GM21381 (cell line): ENCODE data around the gene COL4A3.
A peak's percentile ranks its signal among the peaks of the same experiment; 100 is the strongest.

ENCODE experiments used
- ATAC-seq: cut with Tn5 transposase; IDR thresholded peaks from one replicate; pipeline ENCODE4 v1.9.1; 2021; ENCODE audit warnings: mild to moderate bottlenecking, moderate library complexity; ENCODE audit not compliant: unreplicated experiment

Gene COL4A3

GRCh38 chr2:227163998-227164762, at the start of gene COL4A3, which contains the start of gene COL4A4:
Gene COL4A3 (plus strand): TSS chr2:227164624. CDS start chr2:227164727, 103 bp downstream.
Gene COL4A4 (minus strand): TSS chr2:227164205. CDS start chr2:227147483, 16,722 bp downstream.
- ATAC-seq: peak; percentile 58

DNA sequence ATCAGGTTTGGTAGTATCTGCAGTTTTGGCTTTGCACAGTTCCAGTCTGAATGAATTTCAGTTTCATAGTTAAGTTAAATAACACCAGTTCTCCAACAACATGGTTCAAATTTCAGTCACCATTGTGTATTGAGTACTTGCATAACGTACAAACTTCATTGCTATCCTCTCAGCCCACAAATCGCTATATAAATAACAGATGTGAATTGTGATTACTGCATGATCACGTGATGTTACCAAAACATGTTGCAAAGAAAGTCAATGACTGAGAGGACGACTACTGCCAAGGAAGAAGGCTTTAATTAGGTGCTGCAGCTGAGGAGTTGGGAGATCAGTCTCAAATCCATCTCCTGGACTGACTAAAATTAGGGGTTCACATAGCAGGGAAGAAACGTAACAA, 48.7 kb upstream of the COL4A3 start:
- no peak for ATAC-seq

- ATAC-seq: no peak
Observed at GRCh38 chr2:227117027-227117426, 47.4 kb upstream of the COL4A3 start.

DNA sequence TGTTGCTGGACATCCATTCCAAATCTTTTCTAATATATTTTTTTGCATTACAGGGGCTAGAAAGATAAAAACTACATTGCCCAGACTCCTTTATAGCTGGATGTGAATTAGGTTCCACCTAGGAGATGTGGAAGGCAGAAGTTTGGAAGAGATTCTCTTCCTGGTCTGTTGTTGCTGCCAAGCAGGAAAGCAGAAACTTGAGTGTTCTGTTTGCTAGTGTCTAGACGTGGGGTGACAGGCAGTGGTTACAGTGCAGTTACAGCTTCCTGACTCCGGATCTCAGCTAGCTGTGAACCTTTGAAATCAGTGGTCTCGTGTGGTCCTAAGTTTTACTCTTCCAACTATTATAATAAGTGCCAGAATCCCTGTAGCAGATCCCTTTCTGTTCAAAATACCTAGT, 46.6 kb upstream of the COL4A3 start:
- ATAC-seq: no peak

- ATAC-seq: no peak
Observed at GRCh38 chr2:227118353-227118752, 46.1 kb upstream of the COL4A3 start.

DNA sequence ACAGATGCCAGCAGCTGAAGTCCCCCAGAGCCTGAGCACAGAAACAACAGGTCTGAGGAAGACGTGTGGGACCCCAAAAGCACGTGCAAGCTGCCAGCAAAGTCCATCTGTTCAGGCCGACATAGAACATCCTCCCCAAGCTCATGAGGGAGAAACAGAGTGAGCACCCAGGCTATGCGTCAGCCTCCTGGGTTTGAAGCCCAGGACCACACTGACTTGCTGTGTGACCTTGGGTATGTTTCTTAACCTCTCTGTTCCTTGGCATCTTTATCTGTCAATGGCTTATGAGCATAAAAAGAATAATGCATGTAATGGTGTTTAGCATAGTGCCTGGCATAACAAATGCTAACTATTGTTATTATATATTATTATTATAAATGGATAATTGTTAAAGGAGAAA, 40.7 kb upstream of the COL4A3 start:
- no peak for ATAC-seq

DNA sequence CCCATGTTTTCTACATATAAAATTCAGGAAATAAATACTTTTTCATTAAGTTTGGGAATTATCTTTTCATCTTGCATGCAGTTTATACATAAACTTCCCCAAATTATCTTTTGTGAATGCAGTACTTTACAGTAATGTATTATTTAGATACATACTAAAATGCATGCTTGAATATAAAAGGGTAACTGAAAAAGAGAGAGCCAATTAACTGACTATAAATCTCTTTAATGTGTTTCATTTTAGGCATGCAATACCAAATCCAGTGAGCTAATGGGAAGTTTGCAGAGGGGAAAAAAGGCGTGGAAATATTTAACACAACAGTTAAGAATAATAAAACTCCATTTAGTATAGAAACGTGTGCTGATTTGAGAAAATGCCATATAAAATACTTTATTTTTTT, 39.6 kb upstream of the COL4A3 start:
- ATAC-seq: no peak

DNA sequence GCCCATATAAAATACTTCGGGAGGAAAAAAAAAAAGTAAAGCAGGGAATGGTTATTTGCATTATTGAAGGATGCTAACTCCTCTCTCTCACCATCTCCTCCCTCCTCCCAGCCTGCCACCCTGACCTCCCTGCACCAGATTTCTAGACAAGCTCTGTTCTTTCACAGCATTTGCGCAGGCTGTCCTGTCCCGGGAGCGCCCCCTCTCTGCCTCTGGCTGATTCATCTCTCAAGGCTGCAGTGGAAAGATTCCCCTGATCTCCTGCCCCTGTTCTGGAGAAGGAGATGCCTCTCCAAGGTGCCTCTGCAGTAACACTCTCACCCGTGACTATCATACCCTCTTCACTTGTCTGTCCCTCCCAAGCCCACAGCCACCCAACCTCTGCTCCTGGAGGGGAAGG, 38.9 kb upstream of the COL4A3 start:
- ATAC-seq: no peak

DNA sequence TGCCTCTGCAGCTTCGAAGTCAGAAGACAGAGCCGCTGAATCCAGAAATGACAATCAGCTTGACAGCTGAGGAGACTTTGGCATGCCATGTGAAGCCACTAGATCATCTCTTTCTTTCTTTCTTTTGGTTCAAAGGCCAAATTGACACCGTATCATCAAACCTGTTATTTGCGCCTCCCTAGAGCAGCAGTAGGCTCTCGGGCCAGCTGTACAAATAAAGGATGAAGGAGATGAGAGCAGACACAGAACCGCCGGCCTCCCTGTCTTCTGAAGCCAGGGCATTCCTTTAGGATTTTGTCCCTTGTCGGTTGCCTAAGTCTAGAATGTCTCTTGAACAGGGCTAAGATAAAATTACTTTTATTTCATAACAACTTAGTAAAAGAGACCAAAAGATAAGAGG, 37.2 kb upstream of the COL4A3 start:
- no peak for ATAC-seq

DNA sequence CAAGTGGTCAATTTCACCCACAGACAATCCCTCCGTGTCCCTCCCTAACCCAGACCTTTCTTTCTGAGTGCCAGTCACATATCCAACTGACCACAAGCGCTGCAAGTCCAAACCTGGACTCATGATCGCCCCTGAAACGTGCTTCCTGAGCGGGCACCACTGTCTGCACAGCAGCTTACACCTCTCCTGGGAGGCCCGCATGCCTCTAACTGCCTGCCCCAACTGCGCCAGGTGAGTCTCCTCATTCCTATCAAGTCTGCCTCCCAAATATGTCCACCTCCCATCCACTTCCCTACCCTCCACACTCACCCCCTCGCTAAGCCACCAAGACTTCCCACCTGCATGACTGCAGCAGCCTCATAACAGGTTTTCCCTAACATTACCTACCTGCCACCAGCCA, 33.8 kb upstream of the COL4A3 start:
- no peak for ATAC-seq

GRCh38 chr2:227132986-227133385, 31.4 kb upstream of the COL4A3 start:
- ATAC-seq: no peak

DNA sequence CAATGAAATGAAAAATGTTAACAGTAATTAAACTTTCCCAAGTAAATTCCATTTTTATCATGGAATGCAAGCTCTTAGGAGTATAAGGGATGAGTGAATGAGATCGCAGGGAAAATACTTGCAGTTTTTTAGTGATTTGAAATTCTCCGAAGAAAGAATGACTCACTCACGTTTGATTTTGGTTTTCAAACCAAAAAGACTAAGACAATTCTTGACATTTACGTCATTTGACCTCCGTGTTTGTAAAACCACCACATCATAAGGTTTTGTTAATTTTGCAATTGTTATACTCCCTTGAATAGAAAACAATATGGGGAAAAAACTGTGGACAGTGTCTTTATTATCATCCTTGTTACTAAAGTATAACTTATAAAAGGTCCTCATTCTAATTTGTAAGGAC, 29.8 kb upstream of the COL4A3 start:
- ATAC-seq: no peak

DNA sequence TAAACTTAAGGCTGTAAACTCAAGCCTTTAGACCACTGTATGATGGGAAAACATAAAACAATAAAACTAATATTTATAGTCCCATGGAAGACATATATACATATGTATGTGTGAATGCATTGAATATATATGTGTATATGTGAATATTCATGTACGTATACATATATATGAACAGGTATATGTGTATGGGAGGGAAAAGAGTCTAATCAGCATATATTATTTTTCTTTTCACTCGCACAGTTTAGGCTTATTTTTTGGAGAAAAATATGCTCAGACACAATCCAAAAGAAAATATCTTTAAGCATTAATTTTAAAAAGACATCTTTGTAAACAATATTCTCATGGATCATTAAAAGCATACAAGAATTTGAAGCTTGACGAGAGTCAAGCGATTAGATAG, 23.1 kb upstream of the COL4A3 start:
- ATAC-seq: no peak

GRCh38 chr2:227143895-227144294, 20.5 kb upstream of the COL4A3 start:
- no peak for ATAC-seq

DNA sequence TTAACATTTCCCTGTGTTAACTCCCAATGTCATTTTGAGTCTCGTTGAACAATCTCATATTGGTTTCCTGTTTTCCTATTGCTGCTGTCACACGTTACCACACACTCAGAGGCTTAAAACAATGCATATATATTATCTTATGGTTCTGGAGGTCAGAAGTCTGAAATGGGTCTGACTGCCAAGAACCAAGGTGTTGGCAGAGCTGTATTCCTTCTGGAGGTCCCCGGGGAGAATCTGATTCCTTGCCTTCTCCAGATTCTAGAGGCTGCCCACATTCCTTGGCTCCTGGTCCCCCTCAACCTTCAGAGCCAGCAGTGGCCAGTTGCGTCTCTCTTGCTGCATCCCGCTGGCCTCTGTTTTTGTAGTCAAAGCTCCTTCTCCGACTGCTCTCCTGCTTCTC, 18.0 kb upstream of the COL4A3 start:
- no peak for ATAC-seq

DNA sequence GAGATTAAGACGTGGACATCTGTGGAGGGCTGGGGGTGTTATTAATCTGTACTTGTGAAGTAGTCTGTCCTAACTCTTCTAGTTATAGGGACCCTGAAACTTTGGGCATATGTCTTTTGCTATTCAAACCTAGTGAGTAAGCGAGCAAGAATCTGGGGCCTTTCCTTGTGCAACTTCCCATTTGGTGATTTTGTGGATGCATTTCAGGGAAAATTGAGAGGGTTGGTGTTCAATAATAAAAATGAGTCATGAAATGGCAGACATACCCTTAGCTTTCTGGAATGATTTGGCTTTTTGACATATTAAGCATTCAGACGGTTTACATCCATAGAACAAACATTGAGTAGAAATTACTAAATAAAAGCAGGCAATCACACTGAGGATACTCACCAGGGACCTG, 17.4 kb upstream of the COL4A3 start:
- no peak for ATAC-seq

DNA sequence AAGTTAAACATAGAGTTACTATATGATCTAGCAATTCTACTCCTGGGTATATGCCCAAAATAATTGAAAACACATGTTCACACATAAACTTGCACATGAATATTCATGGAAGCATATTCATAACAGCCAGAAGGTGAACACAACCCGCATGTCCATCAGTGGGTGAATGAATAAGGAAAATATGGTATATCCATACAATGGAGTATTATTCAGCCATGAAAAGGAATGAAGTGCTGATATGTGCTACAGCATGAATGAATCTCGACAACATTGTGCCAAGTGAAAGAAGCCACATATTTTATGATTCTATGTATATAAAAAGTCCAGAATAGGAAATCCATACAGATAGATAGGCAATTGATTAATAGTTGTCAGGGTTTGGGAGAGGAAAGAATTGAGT, 16.3 kb upstream of the COL4A3 start:
- no peak for ATAC-seq

DNA sequence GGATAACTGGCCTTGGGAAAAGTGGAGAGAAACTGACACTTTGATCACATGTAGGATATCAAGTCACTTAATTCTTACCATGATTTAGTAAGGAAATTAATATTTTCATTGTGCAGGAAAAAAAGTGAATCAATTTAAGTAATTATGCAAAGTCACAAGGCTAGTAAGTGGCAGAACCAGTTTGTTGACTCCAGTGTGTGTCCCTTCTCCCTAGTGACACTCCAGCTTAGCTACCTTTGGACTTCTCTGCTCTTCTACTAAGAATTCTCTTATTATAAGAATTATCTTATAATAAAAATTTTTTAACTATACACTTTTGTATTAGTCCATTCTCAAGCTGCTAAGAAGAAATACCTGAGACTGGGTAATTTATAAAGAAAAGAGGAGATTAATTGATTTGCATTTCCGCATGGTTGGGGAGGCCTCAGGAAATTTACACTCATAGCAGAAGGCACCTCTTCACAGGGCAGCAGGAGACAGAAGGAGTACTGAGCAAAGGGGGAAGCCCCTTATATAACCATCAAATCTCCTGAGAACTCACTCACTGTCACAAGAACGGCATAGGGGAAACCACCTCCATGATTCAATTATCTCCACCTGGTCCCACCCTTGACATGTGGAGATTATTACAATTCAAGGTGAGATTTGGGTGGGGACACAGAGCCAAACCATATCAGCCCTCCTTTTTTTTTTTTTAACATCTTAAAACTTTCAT, 14.0 kb upstream of the COL4A3 start:
- no peak for ATAC-seq

DNA sequence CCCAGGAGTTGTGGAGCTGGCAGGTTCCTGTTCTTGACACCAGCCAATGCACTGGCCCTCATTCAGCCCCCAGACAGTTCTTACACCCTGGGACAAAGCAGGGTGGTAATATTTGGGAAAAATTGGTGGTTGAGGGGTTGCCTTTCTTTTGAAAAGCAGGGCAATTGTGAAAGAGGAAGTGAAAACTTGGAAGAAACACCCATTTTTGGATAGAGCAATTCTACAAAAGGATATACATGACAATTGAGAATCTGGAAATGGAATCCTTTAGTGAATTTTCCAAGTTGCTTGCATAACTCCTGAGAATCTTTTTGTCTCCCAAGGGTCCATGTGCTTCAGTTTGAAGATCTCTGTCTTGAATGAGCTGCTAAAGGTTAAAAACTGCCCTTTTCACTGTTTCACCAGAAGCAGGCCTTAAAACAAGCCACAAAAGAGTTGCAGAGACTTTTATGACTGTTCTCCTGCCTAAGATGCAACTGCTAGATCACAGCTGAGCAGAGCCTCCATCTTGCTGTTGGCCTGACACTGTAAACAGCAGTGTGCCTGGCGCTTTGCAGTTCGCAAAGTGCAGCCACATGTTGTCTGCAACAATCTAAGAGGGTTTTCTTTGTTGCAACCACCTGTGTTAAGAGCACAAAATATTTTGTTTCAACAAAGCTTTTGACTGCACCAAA, 12.2 kb upstream of the COL4A3 start:
- no peak for ATAC-seq

DNA sequence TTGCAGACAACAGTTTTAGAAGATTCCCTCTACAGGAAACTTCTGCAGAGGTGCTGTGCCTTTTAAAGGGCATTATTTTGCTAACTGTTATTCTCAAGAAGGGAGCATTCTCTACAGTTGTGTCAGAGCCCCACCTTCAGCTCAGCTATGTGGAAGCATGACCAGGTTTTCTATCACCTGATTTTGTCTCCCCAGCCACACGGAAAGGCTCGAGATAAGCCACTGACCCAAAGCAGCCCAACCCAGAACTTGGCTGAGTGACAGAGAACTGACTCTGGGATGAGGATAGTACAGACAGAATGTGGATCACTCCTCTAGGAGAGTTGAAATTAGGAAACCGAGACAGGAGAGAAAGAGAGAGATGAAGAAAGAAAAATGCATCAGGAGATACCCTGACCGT, 11.1 kb upstream of the COL4A3 start:
- ATAC-seq: no peak

GRCh38 chr2:227153758-227154486, 10.5 kb upstream of the COL4A3 start:
- no peak for ATAC-seq
